Keratinocyte (primary cell): Measurements from ENCODE around the gene SLC1A5. TPM values are rescaled to one million over a fixed set of nuclear protein-coding genes. Genes with fewer than 3 reads are reported as not detected.

Source experiments
- DNase-seq: peaks from one replicate; pipeline ENCODE4 v3.0.0-alpha.2; 2011; ENCODE audit warnings: low read depth, missing footprints, low spot score
- FAIRE-seq: peaks from 2 replicates; lab custom pipeline; 2011; peaks lifted over from hg19 to GRCh38; lab: Jason Lieb, UNC
- H2AFZ ChIP-seq: 2 replicates; pipeline ENCODE4 v1.6.0; 2012; ENCODE audit warnings: low read length, control low read depth, inconsistent platforms; ENCODE audit not compliant: control insufficient read depth
- H3K27ac ChIP-seq: 2 replicates; pipeline ENCODE4 v1.5.1; 2011; ENCODE audit warnings: low read length; ENCODE audit not compliant: control insufficient read depth, insufficient read depth
- H3K27me3 ChIP-seq: 3 replicates; pipeline ENCODE4 v1.6.0; 2011; ENCODE audit warnings: low read length; ENCODE audit not compliant: control insufficient read depth, insufficient read depth; ENCODE audit errors: extremely low read depth
- H3K36me3 ChIP-seq, 2 experiments: 2 replicates in 1 of 2; 3 replicates in 1 of 2; pipeline ENCODE4 v1.5.1; 2011; ENCODE audit warnings: low read length in 2 of 2, mild to moderate bottlenecking in 1 of 2; ENCODE audit not compliant: control insufficient read depth in 2 of 2, insufficient read depth in 2 of 2; ENCODE audit errors: extremely low read depth in 1 of 2
- H3K4me1 ChIP-seq: 3 replicates; pipeline ENCODE4 v1.5.1; 2011; ENCODE audit warnings: low read length; ENCODE audit not compliant: control insufficient read depth, insufficient read depth; ENCODE audit errors: extremely low read depth
- H3K4me2 ChIP-seq: 3 replicates; pipeline ENCODE4 v1.6.0; 2011; ENCODE audit warnings: low read depth, low read length; ENCODE audit not compliant: control insufficient read depth, insufficient read depth; ENCODE audit errors: extremely low read depth
- H3K4me3 ChIP-seq, 3 experiments: fragments of 200-600 bp in 1 of 3; sonication (generic) in 1 of 3; 2 replicates in 2 of 3; 3 replicates in 1 of 3; pipeline ENCODE4 v1.5.1; 2011 to 2016; ENCODE audit warnings: low read length in 3 of 3, mild to moderate bottlenecking in 3 of 3, control low read depth in 2 of 3, inconsistent platforms in 1 of 3, low read depth in 1 of 3, mixed read lengths in 1 of 3, mixed run types in 1 of 3, moderate library complexity in 1 of 3; ENCODE audit not compliant: control insufficient read depth in 2 of 3, insufficient read depth in 2 of 3; ENCODE audit errors: extremely low read depth in 1 of 3
- H3K79me2 ChIP-seq: 2 replicates; pipeline ENCODE4 v1.6.0; 2012; ENCODE audit warnings: low read length; ENCODE audit not compliant: control insufficient read depth, insufficient read depth
- H3K9ac ChIP-seq: 3 replicates; pipeline ENCODE4 v1.6.0; 2011; ENCODE audit warnings: low read length; ENCODE audit not compliant: control insufficient read depth, insufficient read depth; ENCODE audit errors: extremely low read depth
- H3K9me1 ChIP-seq: 3 replicates; pipeline ENCODE4 v1.6.0; 2011; ENCODE audit warnings: low read length; ENCODE audit not compliant: control insufficient read depth, insufficient read depth; ENCODE audit errors: extremely low read depth
- H3K9me3 ChIP-seq: 2 replicates; pipeline ENCODE4 v1.5.1; 2012; ENCODE audit warnings: low read depth, low read length; ENCODE audit not compliant: control insufficient read depth
- H4K20me1 ChIP-seq: 3 replicates; pipeline ENCODE4 v1.6.0; 2011; ENCODE audit warnings: low read length; ENCODE audit not compliant: control insufficient read depth, insufficient read depth; ENCODE audit errors: extremely low read depth
- CTCF ChIP-seq, 3 experiments: IDR thresholded peaks in 1 of 3; conservative IDR thresholded peaks in 1 of 3; optimal IDR thresholded peaks in 1 of 3; 2 replicates in 2 of 3; 3 replicates in 1 of 3; pipeline versions ENCODE3 to v1.5.1; 2011; ENCODE audit warnings: low read length in 3 of 3, mild to moderate bottlenecking in 3 of 3, moderate library complexity in 2 of 3, control low read depth in 1 of 3, inconsistent platforms in 1 of 3; ENCODE audit not compliant: insufficient read depth in 2 of 3; ENCODE audit errors: extremely low read depth in 1 of 3
- EZH2 ChIP-seq: IDR thresholded peaks from one replicate; pipeline ENCODE4 v1.6.1; 2012; ENCODE audit warnings: inconsistent platforms, mild to moderate bottlenecking, low read length, moderate library complexity
- dilution Hi-C: fragments of 300-500 bp; cut with MboI; formaldehyde crosslinking; loops from one replicate; pipeline ENCODE4 v1.7.0; 2020; ENCODE audit warnings: low sequenced_read_pairs; ENCODE audit not compliant: extremely low pct_ligation_motif_present
- polyA plus RNA-seq, 5 experiments: library from polyadenylated mRNA; depleted of rRNA in 3 of 5; stranded (reverse) in 3 of 5; stranded (forward) in 1 of 5; unstranded in 1 of 5; fragments of >200 nt; gene quantifications; 1 replicate in 1 of 5; 2 replicates in 3 of 5; 3 replicates in 1 of 5; pipeline versions ENCODE4 v1.2.1 to v1.2.3, GENCODE V29; 2011 to 2012; ENCODE audit warnings: missing spikeins in 2 of 5, low read depth in 1 of 5, low replicate concordance in 1 of 5

The SLC1A5 gene
- polyA plus RNA-seq, 1 donor (not counting 4 experiments of a cell fraction or from before 2014, with no cell fraction given) = 90.4 TPM

- Histone ChIP-seq H3K27ac (no peak overlapping the region), H4K20me1 (no peaks in the 10 kb centered on the region), H3K36me3 (no peaks in the 10 kb centered on the region), H3K4me2 (no peak overlapping the region), H3K9me1 (no peaks in the 10 kb centered on the region), H3K4me1 (peaks cover 10% of the 10 kb centered on the region), H2AFZ (no peak overlapping the region), H3K4me3 (no peak overlapping the region), H3K27me3 (no peaks in the 10 kb centered on the region), H3K79me2 (no peaks in the 10 kb centered on the region), H3K9me3 (no peaks in the 10 kb centered on the region), H3K9ac (no peak overlapping the region)
- no peak for FAIRE-seq
- no peak for DNase-seq
- dilution Hi-C loops = no loop called here
- TF ChIP-seq CTCF (optimal IDR thresholded peaks at IDR 0.05 in 1 of 3, IDR thresholded peaks at IDR 0.05 in 1 of 3, conservative IDR thresholded peaks at IDR 0.05 in 1 of 3; ENCODE audit: extremely low read depth in 1 of 3, insufficient read depth in 2 of 3, low read length in 3 of 3) = peak; percentile 77 to 93 (median 83)
- no peak for TF ChIP-seq EZH2
Measured at GRCh38 chr19:46766569-46767317, 21.7 kb downstream of the SLC1A5 start.

GRCh38 chr19:46764817-46765291, 23.5 kb downstream of the SLC1A5 start:
- dilution Hi-C loops = no loop called here
- H3K36me3 ChIP-seq = no peaks in the 10 kb centered on the region
- H3K9ac ChIP-seq = no peak overlapping the region
- no peak for TF ChIP-seq CTCF (optimal IDR thresholded peaks at IDR 0.05 in 1 of 3, IDR thresholded peaks at IDR 0.05 in 1 of 3, conservative IDR thresholded peaks at IDR 0.05 in 1 of 3; ENCODE audit: extremely low read depth in 1 of 3, insufficient read depth in 2 of 3, low read length in 3 of 3)
- no peak for TF ChIP-seq EZH2
- H3K9me3 ChIP-seq = no peaks in the 10 kb centered on the region
- no peak for FAIRE-seq
- peaks cover 22% of the 10 kb centered on the region for H3K4me1 ChIP-seq
- DNase-seq = no peak
- no peak overlapping the region for H3K27ac ChIP-seq
- H4K20me1 ChIP-seq = no peaks in the 10 kb centered on the region
- no peak overlapping the region for H3K4me3 ChIP-seq
- no peak overlapping the region for H3K4me2 ChIP-seq
- no peaks in the 10 kb centered on the region for H3K27me3 ChIP-seq
- no peaks in the 10 kb centered on the region for H3K79me2 ChIP-seq
- no peaks in the 10 kb centered on the region for H3K9me1 ChIP-seq
- H2AFZ ChIP-seq = no peak overlapping the region
